ENCODE measurements around the gene CLDND1. TPM values are rescaled to one million over a fixed set of nuclear protein-coding genes. Genes with fewer than 3 reads are reported as not detected.

Gene CLDND1
- total RNA-seq, 1 experiment from 2014 or later = 472 TPM

- TF ChIP-seq ZBTB33 (IDR thresholded peaks at IDR 0.05; ENCODE audit: extremely low read depth, insufficient replicate concordance, low read length) = no peak
- TF ChIP-seq SRF (IDR thresholded peaks at IDR 0.05; ENCODE audit: low read depth) = no peak
- TF ChIP-seq ZFX (IDR thresholded peaks at IDR 0.05) = no peak
- no peak for TF ChIP-seq TCF7L2 (IDR thresholded peaks at IDR 0.05; ENCODE audit: borderline replicate concordance, extremely low read depth, insufficient read depth, insufficient read length)
- TF ChIP-seq EGR1 (IDR thresholded peaks at IDR 0.05; ENCODE audit: low read depth) = no peak
Measured at GRCh38 chr3:98542623-98543022, 19.9 kb upstream of the CLDND1 start (continued).

GRCh38 chr3:98541695-98542094 lies 19.0 kb upstream of the CLDND1 start:
- Histone ChIP-seq H3K36me3 (ENCODE audit: control insufficient read depth in 1 of 2, insufficient read depth in 2 of 2, low read length in 2 of 2) (no peaks in the 10 kb centered on the region), H3K4me3 (replicated peaks in 1 of 2; ENCODE audit: low read depth in 1 of 2, low read length in 2 of 2) (no peak overlapping the region), H3K9me3 (ENCODE audit: control insufficient read depth in 1 of 2, insufficient read depth in 1 of 2, low read depth in 1 of 2, low read length in 2 of 2) (no peaks in the 10 kb centered on the region), H3K9me2 (ENCODE audit: insufficient read depth) (no peaks in the 10 kb centered on the region), H3K4me1 (ENCODE audit: control insufficient read depth in 1 of 2, insufficient read depth in 2 of 2, low read length in 2 of 2) (peaks cover 78 to 90% of the 10 kb centered on the region in 2 experiments), H3K27ac (ENCODE audit: low read depth, low read length) (peak overlapping the region; percentile 91), H3K4me2 (ENCODE audit: low read length) (peak overlapping the region; percentile 35), H3K27me3 (ENCODE audit: insufficient read depth, low read length) (no peaks in the 10 kb centered on the region), H3K79me2 (ENCODE audit: insufficient read depth, low read length) (peaks cover 66% of the 10 kb centered on the region), H3K9ac (ENCODE audit: low read length) (peak overlapping the region; percentile 7; the same call in 1 of the 2 replicates), H4K20me1 (ENCODE audit: insufficient read depth) (no peaks in the 10 kb centered on the region), H2AFZ (ENCODE audit: low read depth, low read length, poor library complexity, severe bottlenecking) (no peak overlapping the region)
- ChIA-PET RAD21 (ENCODE audit: low non-redundant PET in 1 of 2, low total read pairs in 2 of 2, uncharacterized antibody in 2 of 2, unreplicated experiment in 2 of 2) (no interaction called here), CTCF (no interaction called here), POLR2A (interaction anchor here (1.3 to 3.2 kb wide), 3 partner anchors 9 to 19 kb away, joined by 6 to 19 read pairs (median 8); partner anchors contain the start of gene CLDND1)
- no TSS peak for BruUV-seq (replicated peaks)
- intact Hi-C loops (cut with micrococcal nuclease) = no loop called here
- DNase-seq (ENCODE audit: low read depth, low spot score) = no peak
- ATAC-seq = peak; percentile 30; the same call in 1 of the 2 replicates
- TF ChIP-seq JUND (IDR thresholded peaks at IDR 0.05) (peak; percentile 40), REST (IDR thresholded peaks at IDR 0.05; ENCODE audit: low read depth) (no peak), ZBTB33 (IDR thresholded peaks at IDR 0.05; ENCODE audit: extremely low read depth, insufficient replicate concordance, low read length) (no peak), ZNF274 (IDR thresholded peaks at IDR 0.05; ENCODE audit: low read depth, low read length) (no peak), CBX3 (IDR thresholded peaks at IDR 0.05; ENCODE audit: low read depth) (no peak), ATF3 (IDR thresholded peaks at IDR 0.05) (no peak; the same call in 1 of the 2 replicates), ELF1 (IDR thresholded peaks at IDR 0.05; ENCODE audit: borderline replicate concordance, low read depth) (no peak), TCF7L2 (IDR thresholded peaks at IDR 0.05; ENCODE audit: borderline replicate concordance, extremely low read depth, insufficient read depth, insufficient read length) (no peak), ZFX (IDR thresholded peaks at IDR 0.05) (no peak), CTCF (IDR thresholded peaks at IDR 0.05 in 2 of 3, conservative IDR thresholded peaks at IDR 0.05 in 1 of 3; ENCODE audit: borderline replicate concordance in 1 of 3, insufficient read depth in 1 of 3, low read depth in 2 of 3, low read length in 2 of 3) (no peak), SP1 (IDR thresholded peaks at IDR 0.05; ENCODE audit: low read depth) (0 out of 2 replicates have a peak, but pooled peaks have one; percentile 13), SIN3A (IDR thresholded peaks at IDR 0.05; ENCODE audit: low read depth) (no peak), FOSL1 (IDR thresholded peaks at IDR 0.05; ENCODE audit: low read depth) (peak; percentile 53)
